ENCODE measurements around the gene MS4A8.
"Not testable (repeated sequence)": the region's sequence is repeated elsewhere in the genome, so short reads cannot be mapped to it uniquely, and the experiment has no call there.

Gene MS4A8

GRCh38 chr11:60703374-60703773, 4.0 kb downstream of the MS4A8 start:
- Mint-ChIP-seq H3K27ac (no peak overlapping the region), H3K4me1 (peaks cover 10% of the 10 kb centered on the region), H3K27me3 (ENCODE audit: low read depth) (no peaks in the 10 kb centered on the region), H3K9me3 (no peaks in the 10 kb centered on the region), H3K36me3 (ENCODE audit: low read depth) (no peaks in the 10 kb centered on the region), H3K4me3 (no peak overlapping the region)
- TF ChIP-seq CTCF (IDR thresholded peaks at IDR 0.05; ENCODE audit: unreplicated experiment in 3 of 3) = no peak

- Mint-ChIP-seq H3K27ac (no peak overlapping the region), H3K27me3 (ENCODE audit: low read depth) (no peaks in the 10 kb centered on the region), H3K4me1 (peaks cover 7% of the 10 kb centered on the region), H3K36me3 (ENCODE audit: low read depth) (no peaks in the 10 kb centered on the region), H3K9me3 (no peaks in the 10 kb centered on the region), H3K4me3 (no peak overlapping the region)
- TF ChIP-seq CTCF (IDR thresholded peaks at IDR 0.05; ENCODE audit: unreplicated experiment in 3 of 3) = no peak
These were observed 6.5 kb downstream of the MS4A8 start for GRCh38 chr11:60705895-60706294.

DNA sequence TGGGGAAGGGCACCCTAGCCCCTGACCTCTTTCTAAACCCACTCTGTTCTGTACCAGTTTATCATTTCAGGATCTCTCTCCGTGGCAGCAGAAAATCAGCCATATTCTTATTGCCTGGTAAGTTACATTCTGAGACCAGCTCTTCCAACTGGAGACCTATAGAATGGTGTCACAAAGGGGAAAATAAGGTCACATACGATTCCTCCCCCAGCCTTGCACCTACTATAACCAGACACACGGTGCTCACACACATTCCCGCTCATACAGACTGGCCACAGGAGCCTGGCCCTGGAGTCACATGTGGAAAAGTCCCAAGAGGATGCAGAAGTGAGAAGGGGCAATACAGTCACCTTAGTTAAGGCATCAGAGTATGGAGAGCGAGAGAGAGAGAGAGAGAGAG, 7.5 kb downstream of the MS4A8 start:
- Mint-ChIP-seq H3K4me3 (no peak overlapping the region), H3K4me1 (no peaks in the 10 kb centered on the region), H3K9me3 (no peaks in the 10 kb centered on the region), H3K36me3 (ENCODE audit: low read depth) (no peaks in the 10 kb centered on the region), H3K27me3 (ENCODE audit: low read depth) (no peaks in the 10 kb centered on the region), H3K27ac (no peak overlapping the region)
- TF ChIP-seq CTCF (IDR thresholded peaks at IDR 0.05; ENCODE audit: unreplicated experiment in 3 of 3) = no peak

- no peak overlapping the region for H3K27ac Mint-ChIP-seq
- no peak for TF ChIP-seq CTCF (IDR thresholded peaks at IDR 0.05; ENCODE audit: unreplicated experiment in 3 of 3)
- H3K9me3 Mint-ChIP-seq = no peaks in the 10 kb centered on the region
- no peaks in the 10 kb centered on the region for H3K27me3 Mint-ChIP-seq (ENCODE audit: low read depth)
- H3K36me3 Mint-ChIP-seq (ENCODE audit: low read depth) = no peaks in the 10 kb centered on the region
- no peak overlapping the region for H3K4me3 Mint-ChIP-seq
- no peaks in the 10 kb centered on the region for H3K4me1 Mint-ChIP-seq
These were observed 11.1 kb downstream of the MS4A8 start for GRCh38 chr11:60710482-60710881.

DNA sequence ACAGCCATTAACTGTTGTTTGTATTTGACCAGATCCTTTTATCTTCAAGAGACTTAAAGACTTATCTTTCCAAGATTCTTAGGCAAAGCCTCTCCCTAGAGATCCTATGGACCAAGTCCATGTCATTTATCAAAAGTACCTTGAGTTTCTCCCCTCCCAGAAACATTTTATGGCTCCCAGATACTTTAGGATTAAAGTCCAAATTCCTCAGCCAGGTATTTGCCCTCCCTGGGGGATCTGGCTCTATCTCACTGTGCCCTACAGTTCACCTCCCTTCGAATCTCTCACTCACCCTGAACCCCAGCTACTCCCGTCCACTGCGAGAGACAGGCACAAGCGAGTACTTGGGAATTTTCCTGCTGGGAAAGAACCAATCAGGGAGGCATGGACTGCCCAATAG, 11.9 kb downstream of the MS4A8 start:
- no peak overlapping the region for H3K27ac Mint-ChIP-seq
- H3K9me3 Mint-ChIP-seq = no peaks in the 10 kb centered on the region
- H3K4me3 Mint-ChIP-seq = no peak overlapping the region
- TF ChIP-seq CTCF (IDR thresholded peaks at IDR 0.05; ENCODE audit: unreplicated experiment in 3 of 3) = no peak
- H3K4me1 Mint-ChIP-seq = no peaks in the 10 kb centered on the region
- H3K27me3 Mint-ChIP-seq (ENCODE audit: low read depth) = no peaks in the 10 kb centered on the region
- no peaks in the 10 kb centered on the region for H3K36me3 Mint-ChIP-seq (ENCODE audit: low read depth)

DNA sequence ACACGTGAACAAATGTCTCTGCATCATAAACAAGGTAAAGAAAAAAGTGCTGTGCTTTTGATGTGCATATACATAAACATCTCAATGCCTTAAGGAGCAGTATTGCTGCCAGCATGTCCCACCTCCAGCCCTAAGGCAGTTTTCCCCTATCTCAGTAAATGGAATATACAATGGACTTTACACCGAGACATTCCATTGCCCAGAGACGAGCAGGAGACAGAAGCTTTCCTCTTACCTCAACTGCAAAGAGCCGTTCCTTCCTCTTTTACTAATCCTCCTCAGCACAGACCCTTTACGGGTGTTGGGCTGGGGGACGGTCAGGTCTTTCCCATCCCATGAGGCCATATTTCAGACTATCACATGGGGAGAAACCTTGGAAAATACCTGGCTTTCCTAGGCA, 14.0 kb downstream of the MS4A8 start:
- not testable (repeated sequence) for H3K9me3 Mint-ChIP-seq; H3K27me3 Mint-ChIP-seq (ENCODE audit: low read depth); H3K36me3 Mint-ChIP-seq (ENCODE audit: low read depth); H3K27ac Mint-ChIP-seq; H3K4me1 Mint-ChIP-seq; H3K4me3 Mint-ChIP-seq

DNA sequence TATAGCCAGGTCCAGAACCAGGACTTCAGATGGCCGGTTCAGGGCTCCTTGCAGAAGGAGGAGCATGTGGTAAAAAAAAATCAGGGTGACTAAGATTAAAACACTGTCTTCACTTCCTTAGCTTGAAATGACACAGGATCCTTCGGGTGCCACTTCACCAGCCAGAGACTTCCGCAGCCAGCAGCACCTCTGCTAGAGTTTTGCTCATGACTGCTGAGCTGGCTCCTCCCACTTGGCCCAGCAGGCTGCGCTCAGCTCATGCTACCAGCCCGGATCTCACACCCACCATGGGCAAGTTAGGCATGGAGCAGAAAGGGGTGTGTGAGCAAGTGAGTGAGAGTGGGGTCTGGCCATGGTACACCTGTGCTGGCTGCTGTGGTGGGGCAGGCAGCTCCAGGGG, 18.5 kb downstream of the MS4A8 start:
- H3K27me3 Mint-ChIP-seq (ENCODE audit: low read depth) = peaks cover 15% of the 10 kb centered on the region
- no peak overlapping the region for H3K27ac Mint-ChIP-seq
- peaks cover 3% of the 10 kb centered on the region for H3K9me3 Mint-ChIP-seq
- no peaks in the 10 kb centered on the region for H3K4me1 Mint-ChIP-seq
- no peak for TF ChIP-seq CTCF (IDR thresholded peaks at IDR 0.05; ENCODE audit: unreplicated experiment in 3 of 3)
- no peaks in the 10 kb centered on the region for H3K36me3 Mint-ChIP-seq (ENCODE audit: low read depth)
- H3K4me3 Mint-ChIP-seq = no peak overlapping the region
